Epithelial cell of proximal tubule (primary cell): ENCODE results near the gene PROZ. TPM values are rescaled to one million over a fixed set of nuclear protein-coding genes. Genes with fewer than 3 reads are reported as not detected.

Source experiments
- DNase-seq: peaks from one replicate; pipeline ENCODE4 v3.0.0-alpha.2; 2011; ENCODE audit warnings: low read depth
- H3K4me3 ChIP-seq: 2 replicates; pipeline ENCODE4 v1.5.1; 2011; ENCODE audit warnings: low read depth, mild to moderate bottlenecking, low read length
- total RNA-seq: library from RNA; depleted of rRNA; stranded (reverse); fragments of >200 nt; gene quantifications from 2 replicates; pipeline ENCODE4 v1.2.3, GENCODE V29; 2015
- TF ChIP-seq, protein P1 (sequence below): conservative IDR thresholded peaks from 2 replicates; pipeline ENCODE4 v1.5.1; 2012; ENCODE audit warnings: low read depth, mild to moderate bottlenecking, low read length

PROZ gene
- total RNA-seq, 1 donor from 2014 or later, result not detected

DNA sequence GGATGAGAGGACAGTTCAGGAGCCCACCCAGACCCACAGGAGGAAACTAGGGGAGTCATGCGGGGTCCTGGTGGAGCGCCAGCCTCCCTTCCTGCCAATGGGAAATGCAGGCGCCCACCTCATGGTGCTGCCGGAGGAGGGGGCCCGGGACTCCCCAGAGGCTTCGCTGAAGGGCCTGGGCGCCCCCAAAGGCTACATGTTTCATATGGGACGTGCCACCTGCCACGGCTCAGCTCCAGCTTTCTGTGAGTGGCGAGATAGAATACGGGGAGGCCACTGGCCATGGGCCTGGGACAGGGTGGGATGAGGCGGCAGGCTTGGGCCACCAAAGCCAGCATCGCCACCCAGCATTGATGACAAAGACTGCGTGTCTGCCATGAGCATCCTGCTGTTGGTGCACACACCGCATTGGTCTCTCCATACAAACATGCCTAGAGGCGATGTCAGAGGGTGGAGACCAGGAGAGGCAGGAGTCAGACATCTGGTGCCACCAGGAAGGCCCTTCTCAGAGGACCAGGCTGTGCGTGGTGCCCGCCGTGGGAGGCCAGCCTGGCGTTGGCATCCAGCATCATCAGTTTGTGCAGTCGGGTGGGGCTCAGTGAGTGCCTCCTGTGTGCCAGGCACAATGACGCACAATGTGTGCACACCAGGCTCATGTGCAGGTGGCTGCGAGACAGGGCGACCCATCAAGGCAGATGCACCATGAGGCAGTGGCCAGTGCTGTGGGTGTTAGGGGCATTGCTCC, 37.1 kb upstream of the PROZ start:
- TF ChIP-seq, protein P1, sequence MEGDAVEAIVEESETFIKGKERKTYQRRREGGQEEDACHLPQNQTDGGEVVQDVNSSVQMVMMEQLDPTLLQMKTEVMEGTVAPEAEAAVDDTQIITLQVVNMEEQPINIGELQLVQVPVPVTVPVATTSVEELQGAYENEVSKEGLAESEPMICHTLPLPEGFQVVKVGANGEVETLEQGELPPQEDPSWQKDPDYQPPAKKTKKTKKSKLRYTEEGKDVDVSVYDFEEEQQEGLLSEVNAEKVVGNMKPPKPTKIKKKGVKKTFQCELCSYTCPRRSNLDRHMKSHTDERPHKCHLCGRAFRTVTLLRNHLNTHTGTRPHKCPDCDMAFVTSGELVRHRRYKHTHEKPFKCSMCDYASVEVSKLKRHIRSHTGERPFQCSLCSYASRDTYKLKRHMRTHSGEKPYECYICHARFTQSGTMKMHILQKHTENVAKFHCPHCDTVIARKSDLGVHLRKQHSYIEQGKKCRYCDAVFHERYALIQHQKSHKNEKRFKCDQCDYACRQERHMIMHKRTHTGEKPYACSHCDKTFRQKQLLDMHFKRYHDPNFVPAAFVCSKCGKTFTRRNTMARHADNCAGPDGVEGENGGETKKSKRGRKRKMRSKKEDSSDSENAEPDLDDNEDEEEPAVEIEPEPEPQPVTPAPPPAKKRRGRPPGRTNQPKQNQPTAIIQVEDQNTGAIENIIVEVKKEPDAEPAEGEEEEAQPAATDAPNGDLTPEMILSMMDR, result no peak
- H3K4me3 ChIP-seq, result no peak overlapping the region
- DNase-seq, result no peak

DNA sequence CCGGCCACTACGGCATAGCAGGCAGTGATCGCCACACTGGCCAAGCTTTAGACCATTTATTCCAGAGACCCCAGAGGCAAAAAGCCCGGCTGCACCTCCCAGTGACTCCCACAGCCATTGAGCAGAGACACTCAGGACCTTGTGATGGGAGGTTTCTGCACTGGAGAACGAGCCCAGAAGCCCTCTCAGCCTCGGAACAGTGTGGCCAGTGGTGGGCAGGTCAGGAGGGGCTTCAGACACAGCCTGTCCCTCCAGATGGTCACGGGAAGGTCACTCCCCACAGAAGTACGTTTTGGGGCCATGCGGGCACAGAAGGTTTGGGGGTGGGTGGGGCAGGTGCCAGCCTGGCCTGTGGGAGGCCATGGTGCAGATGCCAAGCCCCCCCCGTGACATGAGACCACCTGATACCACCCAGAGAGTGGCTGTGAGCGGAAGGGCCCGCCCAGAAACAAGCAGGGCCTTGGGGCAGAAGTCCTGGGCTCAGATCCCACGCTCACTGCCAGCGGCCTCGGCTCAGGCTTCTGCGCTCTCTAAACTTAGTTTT, 36.4 kb upstream of the PROZ start:
- TF ChIP-seq, protein P1, result no peak
- DNase-seq, result no peak
- H3K4me3 ChIP-seq, result no peak overlapping the region

DNA sequence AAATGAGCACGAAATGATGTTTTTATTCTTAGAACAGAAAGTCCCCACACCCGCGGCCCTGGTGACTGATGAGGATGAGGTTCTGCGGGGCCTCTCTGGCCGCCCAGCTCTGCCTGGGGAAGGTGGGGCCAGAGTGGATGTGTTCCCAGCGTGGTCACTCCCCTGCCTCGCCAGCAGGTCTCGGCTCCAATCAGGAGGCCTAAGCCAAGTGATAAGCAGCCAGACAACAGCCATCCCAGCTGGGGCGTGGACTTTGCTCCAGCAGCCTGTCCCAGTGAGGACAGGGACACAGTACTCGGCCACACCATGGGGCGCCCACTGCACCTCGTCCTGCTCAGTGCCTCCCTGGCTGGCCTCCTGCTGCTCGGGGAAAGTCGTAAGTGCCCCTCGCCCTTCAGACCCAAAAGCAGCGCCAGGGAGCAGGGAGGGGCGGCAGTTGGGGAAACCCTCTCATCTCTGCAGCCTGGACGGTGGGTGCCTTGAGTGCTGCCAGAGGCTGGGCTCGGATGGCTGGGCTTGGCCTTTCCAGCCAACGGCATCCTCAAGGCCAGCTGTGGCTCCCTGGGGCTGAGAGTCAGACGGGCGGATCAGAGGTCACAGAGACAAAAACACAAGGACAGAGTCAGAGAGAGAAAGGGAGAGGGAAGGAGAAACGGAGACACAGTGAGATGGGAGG, 35.8 kb upstream of the PROZ start, which contains the start of gene F10:
Gene F10, plus strand, starts transcription at position 250 of the 676 bp plus-strand sequence. Its CDS starts 57 bp downstream, at position 307.
- no peak within 1 kb of the TSS for H3K4me3 ChIP-seq
- TF ChIP-seq, protein P1, result no peak
- DNase-seq, result no peak

DNA sequence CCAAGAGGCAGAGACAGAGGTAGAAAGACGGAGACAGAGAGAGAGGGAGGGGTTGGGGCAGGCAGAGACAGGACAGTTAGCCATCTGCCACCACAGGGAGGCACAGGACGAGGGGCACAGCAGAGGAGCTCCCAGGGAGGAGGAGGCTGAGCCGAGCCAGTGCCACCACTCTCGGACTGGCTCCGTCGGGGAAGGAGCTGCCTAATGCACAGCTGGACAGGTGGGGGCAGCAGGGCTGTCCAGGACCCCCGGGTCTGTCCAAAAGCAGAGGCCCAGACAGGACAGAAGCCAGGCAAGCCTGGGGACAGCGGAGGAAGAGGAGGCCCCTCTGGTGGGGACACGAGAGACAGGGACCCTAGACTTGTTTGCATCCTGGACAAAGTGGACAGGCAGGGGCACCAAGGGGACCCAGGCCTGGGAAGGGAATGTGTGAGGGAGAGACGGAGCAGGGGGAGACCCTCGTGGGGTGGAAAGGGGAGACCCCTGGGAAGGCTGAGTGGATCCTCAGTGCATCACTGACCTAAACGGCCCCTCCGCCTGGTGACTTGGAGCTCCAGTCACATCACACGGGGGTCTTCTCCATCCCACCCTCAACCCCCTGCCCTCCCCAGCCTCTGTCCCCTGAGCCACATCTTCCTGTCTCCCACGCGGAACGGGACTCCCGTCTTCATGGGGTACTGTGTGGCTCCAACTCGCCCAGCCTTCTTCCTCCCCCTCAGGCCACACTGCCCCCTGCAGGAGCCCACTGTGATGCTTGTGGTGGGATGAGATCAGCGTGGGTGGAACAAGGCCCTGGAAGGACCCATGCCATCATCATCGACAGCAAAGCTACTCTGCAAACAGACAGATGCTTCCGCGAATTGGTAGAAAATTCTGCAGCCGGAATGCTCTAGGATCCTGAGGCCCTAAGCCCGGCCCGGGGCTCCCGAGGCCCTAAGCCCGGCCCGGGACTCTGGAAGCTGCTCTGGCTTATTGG, 34.9 kb upstream of the PROZ start:
- TF ChIP-seq, protein P1, result peak; percentile 27

DNA sequence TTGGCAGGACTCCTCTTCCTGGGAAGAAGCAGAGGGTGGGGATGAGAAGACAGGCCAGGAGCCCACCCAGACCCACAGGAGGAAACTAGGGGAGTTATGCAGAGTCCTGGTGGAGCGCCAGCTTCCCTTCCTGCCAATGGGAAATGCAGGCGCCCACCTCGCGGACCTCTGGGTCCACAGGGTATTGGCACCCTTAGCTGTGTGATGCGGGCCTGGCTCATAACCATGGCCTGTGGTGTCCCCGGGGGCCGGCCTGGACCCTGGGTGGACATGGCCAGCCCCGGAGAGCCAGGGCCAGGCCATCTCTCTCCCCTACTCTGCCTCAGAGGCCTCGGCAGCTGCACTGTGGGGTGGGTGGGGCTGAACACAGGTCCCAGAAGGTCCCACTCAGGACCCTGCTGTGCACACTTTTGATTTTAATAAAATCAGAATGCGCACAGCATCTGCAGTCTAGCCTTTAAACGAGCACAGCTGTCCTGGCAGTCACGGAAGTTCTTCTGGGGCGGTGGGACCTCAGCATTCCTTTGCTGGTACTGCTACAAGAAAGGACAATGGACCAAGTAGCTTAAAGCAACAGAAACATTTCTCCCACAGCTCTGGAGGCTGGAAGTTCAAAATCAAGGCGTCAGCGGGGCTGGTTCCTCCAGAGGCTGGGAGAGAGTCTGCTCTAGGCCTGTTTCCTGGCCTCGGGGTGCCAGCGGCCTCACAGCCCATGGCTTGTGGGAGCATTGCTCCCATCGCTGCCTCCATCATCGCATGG, 34.1 kb upstream of the PROZ start:
- no peak for DNase-seq
- TF ChIP-seq, protein P1, result no peak
- H3K4me3 ChIP-seq, result no peak overlapping the region

More for the DNA sequence above, 34.9 kb upstream of the PROZ start:
- H3K4me3 ChIP-seq, result no peak overlapping the region
- no peak for DNase-seq
